GM06990 (cell line): ENCODE results near the gene C19orf73.

Experiments
- DNase-seq: peaks from one replicate; pipeline ENCODE4 v3.0.0-alpha.2; 2011; ENCODE audit not compliant: insufficient read length; ENCODE audit errors: extremely low read depth
- H3K27me3 ChIP-seq: replicated peaks from 2 replicates; pipeline ENCODE4 v1.6.0; 2011; ENCODE audit warnings: low read length; ENCODE audit not compliant: control insufficient read depth, insufficient read depth
- H3K36me3 ChIP-seq: 2 replicates; pipeline ENCODE4 v1.5.1; 2011; ENCODE audit warnings: low read length; ENCODE audit not compliant: control insufficient read depth, insufficient read depth
- H3K4me3 ChIP-seq: replicated peaks from 2 replicates; pipeline ENCODE4 v1.5.1; 2011; ENCODE audit warnings: low read depth, mild to moderate bottlenecking, control low read depth, low read length
- CTCF ChIP-seq: IDR thresholded peaks from 2 replicates; pipeline ENCODE4 v1.5.1; 2011; ENCODE audit warnings: low read length, control low read depth, mild to moderate bottlenecking, inconsistent platforms; ENCODE audit not compliant: insufficient read depth, poor library complexity, severe bottlenecking

Gene C19orf73

GRCh38 chr19:49120868-49121267 lies 1.9 kb upstream of the C19orf73 start:
- TF ChIP-seq CTCF: no peak
- Histone ChIP-seq H3K27me3 (no peaks in the 10 kb centered on the region; the same call in 1 of the 2 replicates), H3K4me3 (no peak overlapping the region), H3K36me3 (no peaks in the 10 kb centered on the region)
- DNase-seq: no peak

GRCh38 chr19:49120325-49120683 lies 1.4 kb upstream of the C19orf73 start:
- Histone ChIP-seq H3K4me3 (no peak overlapping the region), H3K36me3 (no peaks in the 10 kb centered on the region), H3K27me3 (no peaks in the 10 kb centered on the region; the same call in 1 of the 2 replicates)
- DNase-seq: no peak
- no peak for TF ChIP-seq CTCF

GRCh38 chr19:49119411-49120324 lies 725 bp upstream of the C19orf73 start, which contains the start of gene PPFIA3:
PPFIA3 (plus strand) TSS chr19:49119544; CDS start chr19:49127874, 8,330 bp downstream.
- no peak for TF ChIP-seq CTCF
- Histone ChIP-seq H3K27me3 (no peaks in the 10 kb centered on the region; the same call in 1 of the 2 replicates), H3K36me3 (no peaks in the 10 kb centered on the region), H3K4me3 (peak within 1 kb of the TSS; percentile 73)
- DNase-seq: no peak

GRCh38 chr19:49117677-49118564 lies 1.0 kb downstream of the C19orf73 start:
- Histone ChIP-seq H3K4me3 (peak overlapping the region; percentile 73), H3K27me3 (no peaks in the 10 kb centered on the region; the same call in 1 of the 2 replicates), H3K36me3 (no peaks in the 10 kb centered on the region)
- no peak for TF ChIP-seq CTCF
- no peak for DNase-seq

- no peak for TF ChIP-seq CTCF
- H3K27me3 ChIP-seq: no peaks in the 10 kb centered on the region; the same call in 1 of the 2 replicates
- DNase-seq: no peak
- H3K4me3 ChIP-seq: no peak overlapping the region
- H3K36me3 ChIP-seq: no peaks in the 10 kb centered on the region
These were observed 2.4 kb downstream of the C19orf73 start for GRCh38 chr19:49116544-49116943.
